ENCODE data around the gene RNF128.

RNF128 gene

GRCh38 chrX:106718709-106719108 lies 7.8 kb upstream of the RNF128 start:
- no peak for DNase-seq (ENCODE audit: low read depth)
- TF ChIP-seq, protein P1, sequence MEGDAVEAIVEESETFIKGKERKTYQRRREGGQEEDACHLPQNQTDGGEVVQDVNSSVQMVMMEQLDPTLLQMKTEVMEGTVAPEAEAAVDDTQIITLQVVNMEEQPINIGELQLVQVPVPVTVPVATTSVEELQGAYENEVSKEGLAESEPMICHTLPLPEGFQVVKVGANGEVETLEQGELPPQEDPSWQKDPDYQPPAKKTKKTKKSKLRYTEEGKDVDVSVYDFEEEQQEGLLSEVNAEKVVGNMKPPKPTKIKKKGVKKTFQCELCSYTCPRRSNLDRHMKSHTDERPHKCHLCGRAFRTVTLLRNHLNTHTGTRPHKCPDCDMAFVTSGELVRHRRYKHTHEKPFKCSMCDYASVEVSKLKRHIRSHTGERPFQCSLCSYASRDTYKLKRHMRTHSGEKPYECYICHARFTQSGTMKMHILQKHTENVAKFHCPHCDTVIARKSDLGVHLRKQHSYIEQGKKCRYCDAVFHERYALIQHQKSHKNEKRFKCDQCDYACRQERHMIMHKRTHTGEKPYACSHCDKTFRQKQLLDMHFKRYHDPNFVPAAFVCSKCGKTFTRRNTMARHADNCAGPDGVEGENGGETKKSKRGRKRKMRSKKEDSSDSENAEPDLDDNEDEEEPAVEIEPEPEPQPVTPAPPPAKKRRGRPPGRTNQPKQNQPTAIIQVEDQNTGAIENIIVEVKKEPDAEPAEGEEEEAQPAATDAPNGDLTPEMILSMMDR (IDR thresholded peaks at IDR 0.05; ENCODE audit: insufficient read depth, low read depth, low read length, missing control alignments) = no peak

GRCh38 chrX:106725931-106726330 lies 570 bp upstream of the RNF128 start:
- H3K4me3 ChIP-seq (ENCODE audit: low read depth, low read length) = no peak overlapping the region
- TF ChIP-seq, protein P1 (IDR thresholded peaks at IDR 0.05; ENCODE audit: insufficient read depth, low read depth, low read length, missing control alignments) = no peak
- DNase-seq (ENCODE audit: low read depth) = no peak

More at GRCh38 chrX:106718709-106719108, 7.8 kb upstream of the RNF128 start:
- H3K4me3 ChIP-seq (ENCODE audit: low read depth, low read length) = no peak overlapping the region

GRCh38 chrX:106728337-106728736 lies 1.8 kb downstream of the RNF128 start:
- no peak overlapping the region for H3K4me3 ChIP-seq (ENCODE audit: low read depth, low read length)
- no peak for DNase-seq (ENCODE audit: low read depth)
- TF ChIP-seq, protein P1 (IDR thresholded peaks at IDR 0.05; ENCODE audit: insufficient read depth, low read depth, low read length, missing control alignments) = no peak

- no peak overlapping the region for H3K4me3 ChIP-seq (ENCODE audit: low read depth, low read length)
- TF ChIP-seq, protein P1 (IDR thresholded peaks at IDR 0.05; ENCODE audit: insufficient read depth, low read depth, low read length, missing control alignments) = no peak
- no peak for DNase-seq (ENCODE audit: low read depth)
Measured at GRCh38 chrX:106730401-106730800, 3.9 kb downstream of the RNF128 start.

DNA sequence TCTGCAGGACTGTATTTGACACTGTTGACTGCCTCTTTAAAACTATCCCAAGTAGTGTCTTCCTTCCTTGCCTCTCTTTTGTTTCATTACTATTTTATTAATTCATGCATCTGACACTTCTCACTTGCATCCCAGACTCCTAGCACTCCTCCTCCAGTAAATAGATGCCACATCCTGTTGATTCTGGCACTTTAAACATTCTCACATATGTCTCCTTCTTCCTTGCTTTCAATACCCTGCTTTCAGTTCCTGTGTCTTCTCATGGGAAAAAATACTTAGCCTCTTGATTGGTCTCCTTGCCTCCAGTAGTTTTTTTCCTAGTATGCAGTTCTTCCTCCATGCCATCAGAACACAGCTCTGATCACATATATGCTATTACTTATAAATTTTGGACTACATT lies 5.1 kb downstream of the RNF128 start:
- no peak overlapping the region for H3K4me3 ChIP-seq (ENCODE audit: low read depth, low read length)
- no peak for DNase-seq (ENCODE audit: low read depth)
- TF ChIP-seq, protein P1 (IDR thresholded peaks at IDR 0.05; ENCODE audit: insufficient read depth, low read depth, low read length, missing control alignments) = no peak

DNA sequence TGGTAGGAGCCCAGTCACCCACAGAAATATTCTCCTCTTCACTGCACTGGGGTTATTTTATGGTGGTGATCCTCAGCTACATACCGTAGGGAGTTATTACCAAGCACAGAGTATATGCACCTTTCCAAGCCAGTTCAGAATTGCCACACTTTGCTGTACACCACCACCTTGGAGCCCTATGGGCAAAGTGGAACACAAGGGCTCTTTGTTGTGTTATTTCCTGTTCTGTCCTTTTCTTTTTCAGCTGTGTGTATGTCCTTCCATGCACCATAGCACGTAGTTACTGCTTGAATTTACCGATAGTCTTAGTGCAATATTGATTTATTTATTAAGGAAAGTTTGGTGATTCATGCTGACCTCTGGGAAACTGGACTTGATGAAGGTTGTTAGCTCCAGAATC lies 8.3 kb downstream of the RNF128 start:
- TF ChIP-seq, protein P1 (IDR thresholded peaks at IDR 0.05; ENCODE audit: insufficient read depth, low read depth, low read length, missing control alignments) = no peak
- H3K4me3 ChIP-seq (ENCODE audit: low read depth, low read length) = no peak overlapping the region
- DNase-seq (ENCODE audit: low read depth) = no peak

DNA sequence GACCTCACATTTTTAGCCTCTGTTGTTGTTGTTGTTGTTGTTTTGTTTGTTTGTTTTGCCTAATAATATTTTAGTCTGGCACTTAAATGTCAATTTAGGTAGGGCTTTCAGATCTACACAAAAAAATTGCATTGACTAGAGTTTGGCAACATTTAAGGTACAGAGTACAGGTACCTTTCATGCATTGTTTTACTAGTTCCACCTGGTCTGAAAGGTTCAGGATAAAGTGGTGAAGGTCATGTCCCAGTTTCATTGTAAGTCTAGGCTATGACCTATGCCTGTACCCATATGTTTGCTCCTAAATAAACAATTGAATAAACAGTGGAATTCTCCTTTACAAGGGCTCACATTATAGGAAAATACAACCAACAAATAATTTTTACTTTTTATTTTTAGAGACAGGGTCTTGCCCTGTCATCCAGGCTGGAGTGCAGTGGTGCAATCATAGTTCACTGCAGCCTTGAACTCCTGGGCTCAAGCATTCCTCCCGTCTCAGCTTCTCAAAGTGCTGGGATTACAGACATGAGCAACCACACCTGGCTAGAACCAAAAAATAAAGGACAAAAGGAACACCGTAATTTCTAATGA lies 13.8 kb downstream of the RNF128 start:
- H3K4me3 ChIP-seq (ENCODE audit: low read depth, low read length) = no peak overlapping the region
- DNase-seq (ENCODE audit: low read depth) = no peak
- TF ChIP-seq, protein P1 (IDR thresholded peaks at IDR 0.05; ENCODE audit: insufficient read depth, low read depth, low read length, missing control alignments) = no peak
